WERI-Rb-1 (cell line): ENCODE measurements around the gene KCNMA1.

Experiments used
- DNase-seq: peaks from one replicate; pipeline ENCODE4 v3.0.0-alpha.2; 2020
- H3K27ac ChIP-seq: fragments of 250-450 bp; sonication (Bioruptor Pico); 2 replicates; pipeline ENCODE4 v1.5.1; 2020; ENCODE audit warnings: mild to moderate bottlenecking, moderate library complexity
- H3K27me3 ChIP-seq: fragments of 250-450 bp; sonication (Bioruptor Pico); 2 replicates; pipeline ENCODE4 v1.5.1; 2021; ENCODE audit warnings: mild to moderate bottlenecking, low read depth, moderate library complexity; ENCODE audit not compliant: insufficient read depth, severe bottlenecking
- H3K36me3 ChIP-seq: fragments of 250-450 bp; sonication (Bioruptor Pico); 2 replicates; pipeline ENCODE4 v1.5.1; 2020; ENCODE audit warnings: mild to moderate bottlenecking, moderate library complexity
- H3K4me3 ChIP-seq: 2 replicates; pipeline ENCODE4 v1.5.1; 2011; ENCODE audit warnings: low read depth, mild to moderate bottlenecking, control low read depth, low read length
- H3K9me3 ChIP-seq: fragments of 250-450 bp; sonication (Bioruptor Pico); 2 replicates; pipeline ENCODE4 v1.5.1; 2021; ENCODE audit warnings: mild to moderate bottlenecking, moderate library complexity; ENCODE audit not compliant: severe bottlenecking
- CTCF ChIP-seq: IDR thresholded peaks from 2 replicates; pipeline ENCODE4 v1.5.1; 2011; ENCODE audit warnings: low read depth, mild to moderate bottlenecking, control low read depth, inconsistent platforms, low read length

KCNMA1 gene

GRCh38 chr10:77512219-77512578 lies 125.4 kb downstream of the KCNMA1 start:
- Histone ChIP-seq H3K27me3 (no peaks in the 10 kb centered on the region), H3K27ac (no peak overlapping the region), H3K36me3 (no peaks in the 10 kb centered on the region), H3K4me3 (no peak overlapping the region), H3K9me3 (no peaks in the 10 kb centered on the region)
- no peak for TF ChIP-seq CTCF
- no peak for DNase-seq

GRCh38 chr10:77511498-77512218 lies 126.0 kb downstream of the KCNMA1 start:
- Histone ChIP-seq H3K4me3 (no peak overlapping the region), H3K27me3 (no peaks in the 10 kb centered on the region), H3K36me3 (no peaks in the 10 kb centered on the region), H3K9me3 (no peaks in the 10 kb centered on the region), H3K27ac (no peak overlapping the region)
- no peak for DNase-seq
- TF ChIP-seq CTCF, result no peak

GRCh38 chr10:77510695-77511094 lies 126.9 kb downstream of the KCNMA1 start:
- Histone ChIP-seq H3K27me3 (no peaks in the 10 kb centered on the region), H3K9me3 (no peaks in the 10 kb centered on the region), H3K4me3 (no peak overlapping the region), H3K27ac (no peak overlapping the region), H3K36me3 (no peaks in the 10 kb centered on the region)
- TF ChIP-seq CTCF, result no peak
- DNase-seq, result no peak

GRCh38 chr10:77510294-77510693 lies 127.3 kb downstream of the KCNMA1 start:
- no peaks in the 10 kb centered on the region for H3K27me3 ChIP-seq
- H3K27ac ChIP-seq, result no peak overlapping the region
- H3K36me3 ChIP-seq, result no peaks in the 10 kb centered on the region
- no peak for DNase-seq
- H3K9me3 ChIP-seq, result no peaks in the 10 kb centered on the region
- H3K4me3 ChIP-seq, result no peak overlapping the region
- TF ChIP-seq CTCF, result no peak

DNA sequence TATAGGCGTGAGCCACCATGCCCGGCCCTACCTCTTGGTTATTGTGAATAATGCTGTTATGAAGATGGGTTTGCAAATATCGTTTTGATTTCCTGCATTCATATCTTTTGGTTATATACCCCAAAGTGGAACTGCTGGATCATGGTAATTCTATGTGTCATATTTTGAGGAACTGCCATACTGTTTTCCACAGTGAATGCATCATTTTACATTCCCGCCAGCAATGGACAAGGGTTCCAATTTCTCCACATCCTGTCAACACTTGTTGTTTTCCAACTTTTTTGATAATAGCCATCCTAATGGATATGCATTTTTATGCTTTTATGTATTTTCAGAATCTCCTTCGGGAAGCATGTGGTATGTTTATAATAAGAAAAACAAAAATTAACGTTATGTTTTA lies 128.2 kb downstream of the KCNMA1 start:
- H3K4me3 ChIP-seq, result no peak overlapping the region
- no peaks in the 10 kb centered on the region for H3K36me3 ChIP-seq
- TF ChIP-seq CTCF, result no peak
- DNase-seq, result no peak
- no peaks in the 10 kb centered on the region for H3K27me3 ChIP-seq
- H3K27ac ChIP-seq, result no peak overlapping the region
- H3K9me3 ChIP-seq, result no peaks in the 10 kb centered on the region

- no peaks in the 10 kb centered on the region for H3K36me3 ChIP-seq
- no peak for DNase-seq
- H3K27ac ChIP-seq, result no peak overlapping the region
- H3K9me3 ChIP-seq, result no peaks in the 10 kb centered on the region
- H3K27me3 ChIP-seq, result no peaks in the 10 kb centered on the region
- no peak for TF ChIP-seq CTCF
- H3K4me3 ChIP-seq, result no peak overlapping the region
Observed at GRCh38 chr10:77507291-77507880, 130.2 kb downstream of the KCNMA1 start.
